ENCODE data around the gene CCL24.

DNA sequence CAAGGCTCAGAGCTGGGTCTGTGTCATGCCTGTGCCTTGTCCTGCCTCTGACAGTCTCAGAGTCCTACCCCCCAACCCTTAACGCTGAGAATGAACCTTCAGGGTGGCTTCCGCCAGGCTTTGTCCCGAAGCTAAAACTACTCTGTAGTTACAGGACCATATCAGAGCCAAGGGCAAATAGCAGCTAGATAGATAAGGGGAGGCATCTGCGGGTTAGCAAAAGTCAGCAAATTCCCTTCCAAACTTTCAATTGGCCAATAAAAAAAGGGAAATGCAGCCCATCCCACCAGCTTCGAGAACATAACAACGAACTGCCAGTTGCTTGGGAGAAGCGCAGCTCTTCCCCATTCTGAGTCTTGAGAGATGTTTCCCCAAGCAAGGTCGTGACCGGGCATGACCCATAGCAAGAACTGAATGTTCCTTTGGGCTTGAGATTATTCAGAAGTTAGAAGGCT lies 17.7 kb downstream of the CCL24 start:
- TF ChIP-seq, protein P1, sequence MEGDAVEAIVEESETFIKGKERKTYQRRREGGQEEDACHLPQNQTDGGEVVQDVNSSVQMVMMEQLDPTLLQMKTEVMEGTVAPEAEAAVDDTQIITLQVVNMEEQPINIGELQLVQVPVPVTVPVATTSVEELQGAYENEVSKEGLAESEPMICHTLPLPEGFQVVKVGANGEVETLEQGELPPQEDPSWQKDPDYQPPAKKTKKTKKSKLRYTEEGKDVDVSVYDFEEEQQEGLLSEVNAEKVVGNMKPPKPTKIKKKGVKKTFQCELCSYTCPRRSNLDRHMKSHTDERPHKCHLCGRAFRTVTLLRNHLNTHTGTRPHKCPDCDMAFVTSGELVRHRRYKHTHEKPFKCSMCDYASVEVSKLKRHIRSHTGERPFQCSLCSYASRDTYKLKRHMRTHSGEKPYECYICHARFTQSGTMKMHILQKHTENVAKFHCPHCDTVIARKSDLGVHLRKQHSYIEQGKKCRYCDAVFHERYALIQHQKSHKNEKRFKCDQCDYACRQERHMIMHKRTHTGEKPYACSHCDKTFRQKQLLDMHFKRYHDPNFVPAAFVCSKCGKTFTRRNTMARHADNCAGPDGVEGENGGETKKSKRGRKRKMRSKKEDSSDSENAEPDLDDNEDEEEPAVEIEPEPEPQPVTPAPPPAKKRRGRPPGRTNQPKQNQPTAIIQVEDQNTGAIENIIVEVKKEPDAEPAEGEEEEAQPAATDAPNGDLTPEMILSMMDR (IDR thresholded peaks at IDR 0.05) = no peak
- no peak for TF ChIP-seq POLR2A (IDR thresholded peaks at IDR 0.05)
